Neural cell (in vitro differentiated cells): ENCODE results near the gene GRIN1.

ENCODE experiments used
- EP300 ChIP-seq: fragments of 450-650 bp; conservative IDR thresholded peaks from 2 replicates; pipeline ENCODE4 v1.6.1; 2014; ENCODE audit warnings: antibody characterized with exemption, mild to moderate bottlenecking, moderate library complexity; ENCODE audit not compliant: poor library complexity, severe bottlenecking
- EZH2 ChIP-seq: fragments of 200-600, 300-800 bp; shearing (Covaris generic), sonication (generic); IDR thresholded peaks from 2 replicates; pipeline ENCODE4 v1.6.1; 2014; ENCODE audit warnings: antibody characterized with exemption, low read length, borderline replicate concordance, mild to moderate bottlenecking; ENCODE audit not compliant: insufficient read depth, poor library complexity, severe bottlenecking
- POLR2AphosphoS5 ChIP-seq: IDR thresholded peaks from 2 replicates; pipeline ENCODE4 v1.6.1; 2012
- TAF1 ChIP-seq: IDR thresholded peaks from 2 replicates; pipeline ENCODE4 v1.6.1; 2012; ENCODE audit warnings: low read depth
- TF ChIP-seq, protein P1 (sequence below): fragments of 450-650 bp; IDR thresholded peaks from 2 replicates; pipeline ENCODE4 v1.5.1; 2014; ENCODE audit warnings: antibody characterized with exemption, mild to moderate bottlenecking, moderate library complexity; ENCODE audit not compliant: poor library complexity, severe bottlenecking
- TF ChIP-seq, protein P2 (sequence below): IDR thresholded peaks from 2 replicates; pipeline ENCODE4 v1.6.1; 2012; ENCODE audit warnings: borderline replicate concordance

DNA sequence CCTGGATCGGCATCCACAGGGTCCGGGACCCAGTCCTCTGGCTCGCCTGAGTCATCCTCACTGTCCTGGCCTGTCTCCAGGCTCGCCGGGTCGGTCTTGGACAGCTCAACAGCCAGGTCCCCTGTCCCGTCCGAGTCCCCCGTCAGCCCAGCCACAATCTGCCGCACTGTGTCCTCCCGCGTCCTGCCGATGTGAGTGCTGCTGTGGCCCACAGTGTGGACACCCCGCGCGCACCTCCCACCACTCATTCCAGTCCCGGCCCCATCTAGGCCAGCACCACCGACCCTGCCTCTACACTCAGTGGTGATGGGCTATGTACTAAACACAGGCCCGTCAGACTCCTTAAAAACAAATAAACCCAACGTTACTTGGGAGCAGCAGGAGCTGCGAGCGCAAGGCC, 42.7 kb downstream of the GRIN1 start:
- TF ChIP-seq EP300 (no peak), POLR2AphosphoS5 (no peak), EZH2 (no peak), TAF1 (no peak)
- TF ChIP-seq, protein P1, sequence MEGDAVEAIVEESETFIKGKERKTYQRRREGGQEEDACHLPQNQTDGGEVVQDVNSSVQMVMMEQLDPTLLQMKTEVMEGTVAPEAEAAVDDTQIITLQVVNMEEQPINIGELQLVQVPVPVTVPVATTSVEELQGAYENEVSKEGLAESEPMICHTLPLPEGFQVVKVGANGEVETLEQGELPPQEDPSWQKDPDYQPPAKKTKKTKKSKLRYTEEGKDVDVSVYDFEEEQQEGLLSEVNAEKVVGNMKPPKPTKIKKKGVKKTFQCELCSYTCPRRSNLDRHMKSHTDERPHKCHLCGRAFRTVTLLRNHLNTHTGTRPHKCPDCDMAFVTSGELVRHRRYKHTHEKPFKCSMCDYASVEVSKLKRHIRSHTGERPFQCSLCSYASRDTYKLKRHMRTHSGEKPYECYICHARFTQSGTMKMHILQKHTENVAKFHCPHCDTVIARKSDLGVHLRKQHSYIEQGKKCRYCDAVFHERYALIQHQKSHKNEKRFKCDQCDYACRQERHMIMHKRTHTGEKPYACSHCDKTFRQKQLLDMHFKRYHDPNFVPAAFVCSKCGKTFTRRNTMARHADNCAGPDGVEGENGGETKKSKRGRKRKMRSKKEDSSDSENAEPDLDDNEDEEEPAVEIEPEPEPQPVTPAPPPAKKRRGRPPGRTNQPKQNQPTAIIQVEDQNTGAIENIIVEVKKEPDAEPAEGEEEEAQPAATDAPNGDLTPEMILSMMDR: no peak
- TF ChIP-seq, protein P2, sequence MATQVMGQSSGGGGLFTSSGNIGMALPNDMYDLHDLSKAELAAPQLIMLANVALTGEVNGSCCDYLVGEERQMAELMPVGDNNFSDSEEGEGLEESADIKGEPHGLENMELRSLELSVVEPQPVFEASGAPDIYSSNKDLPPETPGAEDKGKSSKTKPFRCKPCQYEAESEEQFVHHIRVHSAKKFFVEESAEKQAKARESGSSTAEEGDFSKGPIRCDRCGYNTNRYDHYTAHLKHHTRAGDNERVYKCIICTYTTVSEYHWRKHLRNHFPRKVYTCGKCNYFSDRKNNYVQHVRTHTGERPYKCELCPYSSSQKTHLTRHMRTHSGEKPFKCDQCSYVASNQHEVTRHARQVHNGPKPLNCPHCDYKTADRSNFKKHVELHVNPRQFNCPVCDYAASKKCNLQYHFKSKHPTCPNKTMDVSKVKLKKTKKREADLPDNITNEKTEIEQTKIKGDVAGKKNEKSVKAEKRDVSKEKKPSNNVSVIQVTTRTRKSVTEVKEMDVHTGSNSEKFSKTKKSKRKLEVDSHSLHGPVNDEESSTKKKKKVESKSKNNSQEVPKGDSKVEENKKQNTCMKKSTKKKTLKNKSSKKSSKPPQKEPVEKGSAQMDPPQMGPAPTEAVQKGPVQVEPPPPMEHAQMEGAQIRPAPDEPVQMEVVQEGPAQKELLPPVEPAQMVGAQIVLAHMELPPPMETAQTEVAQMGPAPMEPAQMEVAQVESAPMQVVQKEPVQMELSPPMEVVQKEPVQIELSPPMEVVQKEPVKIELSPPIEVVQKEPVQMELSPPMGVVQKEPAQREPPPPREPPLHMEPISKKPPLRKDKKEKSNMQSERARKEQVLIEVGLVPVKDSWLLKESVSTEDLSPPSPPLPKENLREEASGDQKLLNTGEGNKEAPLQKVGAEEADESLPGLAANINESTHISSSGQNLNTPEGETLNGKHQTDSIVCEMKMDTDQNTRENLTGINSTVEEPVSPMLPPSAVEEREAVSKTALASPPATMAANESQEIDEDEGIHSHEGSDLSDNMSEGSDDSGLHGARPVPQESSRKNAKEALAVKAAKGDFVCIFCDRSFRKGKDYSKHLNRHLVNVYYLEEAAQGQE: no peak
